Endodermal cell (in vitro differentiated cells): Measurements from ENCODE around the gene LHPP. TPM values are rescaled to one million over a fixed set of nuclear protein-coding genes. Genes with fewer than 3 reads are reported as not detected.

ENCODE experiments used
- DNase-seq: peaks from one replicate; pipeline ENCODE4 v3.0.0-alpha.2; 2017
- H3K27ac ChIP-seq: 2 replicates; pipeline ENCODE4 v1.5.1; 2013; ENCODE audit warnings: mild to moderate bottlenecking, low read depth, low read length, moderate library complexity
- H3K27me3 ChIP-seq: 2 replicates; pipeline ENCODE4 v1.6.1; 2013; ENCODE audit warnings: mild to moderate bottlenecking, low read length, moderate library complexity; ENCODE audit not compliant: insufficient read depth, control insufficient read depth, poor library complexity, severe bottlenecking
- H3K36me3 ChIP-seq: 2 replicates; pipeline ENCODE4 v1.7.0; 2013; ENCODE audit warnings: mild to moderate bottlenecking, low read length, moderate library complexity; ENCODE audit not compliant: control insufficient read depth, insufficient read depth
- H3K4me1 ChIP-seq: one replicate; pipeline ENCODE4 v1.7.0; 2013; ENCODE audit warnings: low read length; ENCODE audit not compliant: control insufficient read depth, insufficient read depth
- H3K4me3 ChIP-seq: 2 replicates; pipeline ENCODE4 v1.5.1; 2013; ENCODE audit warnings: mild to moderate bottlenecking, low read length, moderate library complexity
- H3K9ac ChIP-seq: 2 replicates; pipeline ENCODE4 v1.6.1; 2013; ENCODE audit warnings: mild to moderate bottlenecking, low read length, moderate library complexity; ENCODE audit not compliant: poor library complexity, severe bottlenecking; ENCODE audit errors: extremely low read depth
- H3K9me3 ChIP-seq: 2 replicates; pipeline ENCODE4 v1.6.1; 2013; ENCODE audit warnings: mild to moderate bottlenecking, low read length, moderate library complexity; ENCODE audit not compliant: control insufficient read depth
- H3K27ac Mint-ChIP-seq: 2 replicates; pipeline ENCODE4 v1.8.0; 2020; ENCODE audit warnings: mixed read lengths
- H3K27me3 Mint-ChIP-seq: 2 replicates; pipeline ENCODE4 v1.8.0; 2021; ENCODE audit warnings: mild to moderate bottlenecking, mixed read lengths; ENCODE audit not compliant: insufficient read depth
- H3K36me3 Mint-ChIP-seq: 2 replicates; pipeline ENCODE4 v1.8.0; 2020; ENCODE audit warnings: low read depth, mixed read lengths
- H3K4me1 Mint-ChIP-seq: 2 replicates; pipeline ENCODE4 v1.8.0; 2020; ENCODE audit warnings: mixed read lengths
- H3K4me3 Mint-ChIP-seq: 2 replicates; pipeline ENCODE4 v1.8.0; 2020; ENCODE audit warnings: mild to moderate bottlenecking, moderate library complexity, mixed read lengths
- H3K9me3 Mint-ChIP-seq: 2 replicates; pipeline ENCODE4 v1.8.0; 2020; ENCODE audit warnings: mild to moderate bottlenecking, mixed read lengths
- WGBS, 2 experiments: methylation state at CpG; one replicate each; pipeline versions ENCODE4 v1.1.5 to v1.1.7; 2013; ENCODE audit warnings: missing lambda C conversion rate in 2 of 2, mixed read lengths in 1 of 2; ENCODE audit not compliant: insufficient coverage in 1 of 2, insufficient read length in 1 of 2; 5-methylcytosine and 5-hydroxymethylcytosine counted together
- total RNA-seq, 2 donors: library from RNA; stranded (reverse); fragmentation: NEBNext Ultra II Directional in 1 of 2; extraction: Animal tissue kit (Norgen Biotek cat#: 25700) in 1 of 2; gene quantifications; 2 replicates in 1 of 2; 3 replicates in 1 of 2; pipeline ENCODE4 v1.2.1, GENCODE V29; 2021
- TF ChIP-seq, protein P1 (sequence below): fragments of 200-600 bp; sonication (generic); conservative IDR thresholded peaks from 2 replicates; pipeline ENCODE4 v1.5.0; 2021; ENCODE audit warnings: antibody characterized with exemption, mild to moderate bottlenecking

The LHPP gene
- total RNA-seq, 2 donors from 2014 or later, result 23.3 to 24.8 TPM

DNA sequence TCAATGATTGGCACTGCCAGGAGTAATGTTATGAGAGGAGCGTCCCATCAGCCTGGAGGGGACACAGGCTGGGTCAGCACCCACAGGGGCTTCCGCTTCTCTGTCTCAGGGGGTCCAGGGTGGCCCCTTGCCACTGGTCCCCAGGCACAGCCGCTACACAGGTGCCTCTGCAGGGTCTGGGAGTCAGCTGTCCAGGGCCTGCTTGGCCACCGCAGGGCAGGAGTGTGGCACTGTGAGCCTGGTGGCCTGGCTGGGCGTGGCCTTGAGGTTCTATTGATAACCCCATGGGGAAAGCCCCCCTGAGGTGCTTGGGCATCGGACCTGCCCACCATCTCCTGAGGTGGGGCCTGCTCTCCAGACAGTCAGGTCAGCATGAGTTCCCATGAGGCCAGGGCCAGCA lies 136.6 kb downstream of the LHPP start:
- TF ChIP-seq, protein P1, sequence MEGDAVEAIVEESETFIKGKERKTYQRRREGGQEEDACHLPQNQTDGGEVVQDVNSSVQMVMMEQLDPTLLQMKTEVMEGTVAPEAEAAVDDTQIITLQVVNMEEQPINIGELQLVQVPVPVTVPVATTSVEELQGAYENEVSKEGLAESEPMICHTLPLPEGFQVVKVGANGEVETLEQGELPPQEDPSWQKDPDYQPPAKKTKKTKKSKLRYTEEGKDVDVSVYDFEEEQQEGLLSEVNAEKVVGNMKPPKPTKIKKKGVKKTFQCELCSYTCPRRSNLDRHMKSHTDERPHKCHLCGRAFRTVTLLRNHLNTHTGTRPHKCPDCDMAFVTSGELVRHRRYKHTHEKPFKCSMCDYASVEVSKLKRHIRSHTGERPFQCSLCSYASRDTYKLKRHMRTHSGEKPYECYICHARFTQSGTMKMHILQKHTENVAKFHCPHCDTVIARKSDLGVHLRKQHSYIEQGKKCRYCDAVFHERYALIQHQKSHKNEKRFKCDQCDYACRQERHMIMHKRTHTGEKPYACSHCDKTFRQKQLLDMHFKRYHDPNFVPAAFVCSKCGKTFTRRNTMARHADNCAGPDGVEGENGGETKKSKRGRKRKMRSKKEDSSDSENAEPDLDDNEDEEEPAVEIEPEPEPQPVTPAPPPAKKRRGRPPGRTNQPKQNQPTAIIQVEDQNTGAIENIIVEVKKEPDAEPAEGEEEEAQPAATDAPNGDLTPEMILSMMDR, result no peak
- Histone ChIP-seq H3K4me1 (no peaks in the 10 kb centered on the region), H3K36me3 (no peaks in the 10 kb centered on the region), H3K27me3 (no peaks in the 10 kb centered on the region), H3K9ac (no peak overlapping the region), H3K4me3 (no peak overlapping the region), H3K27ac (no peak overlapping the region), H3K9me3 (no peaks in the 10 kb centered on the region)
- H3K36me3 Mint-ChIP-seq, result no peaks in the 10 kb centered on the region
- no peaks in the 10 kb centered on the region for H3K27me3 Mint-ChIP-seq
- H3K27ac Mint-ChIP-seq, result no peak overlapping the region
- no peak for DNase-seq
- no peak overlapping the region for H3K4me3 Mint-ChIP-seq
- no peaks in the 10 kb centered on the region for H3K9me3 Mint-ChIP-seq
- H3K4me1 Mint-ChIP-seq, result peaks cover 6% of the 10 kb centered on the region
- 86 to 97% methylated on average over 5 to 6 of the region's 6 CpGs for WGBS, 2 experiments

DNA sequence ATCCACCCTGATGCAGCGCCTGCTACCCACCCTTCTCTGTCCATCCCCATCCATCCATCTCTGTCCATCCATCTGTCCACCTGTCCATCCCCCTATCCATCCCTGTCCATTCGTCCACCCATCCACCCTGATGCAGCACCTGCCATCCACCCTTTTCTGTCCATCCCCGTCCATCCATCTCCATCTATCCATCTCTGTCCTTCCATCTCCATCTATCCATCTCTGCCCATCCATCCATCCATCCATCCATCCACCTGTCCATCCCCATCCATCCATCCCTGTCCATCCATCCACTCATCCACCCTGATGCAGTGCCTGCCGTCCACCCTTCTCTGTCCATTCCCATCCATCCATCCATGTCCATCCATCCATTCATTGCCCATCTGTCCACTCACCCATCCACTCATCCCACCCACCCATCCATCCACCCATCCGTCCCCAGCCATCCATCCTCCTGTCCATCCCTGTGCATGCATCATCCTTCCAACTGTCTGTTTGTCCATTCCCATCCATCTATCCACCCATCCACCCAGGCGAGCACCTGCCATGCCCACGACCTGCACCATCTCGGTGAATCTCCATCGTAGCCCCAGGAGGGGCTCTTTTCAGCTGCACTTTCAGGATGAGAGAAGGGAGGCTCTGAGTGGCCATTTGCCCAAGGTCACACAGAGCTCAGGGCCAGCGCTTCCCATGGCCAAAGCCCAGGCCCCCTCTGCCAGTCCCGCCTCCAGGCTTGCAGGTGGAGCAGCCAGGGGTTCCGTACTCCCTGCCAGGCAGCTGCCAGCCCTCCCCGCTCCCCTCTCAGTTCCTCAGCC lies 137.4 kb downstream of the LHPP start:
- Histone ChIP-seq H3K4me1 (no peaks in the 10 kb centered on the region), H3K4me3 (no peak overlapping the region), H3K27me3 (no peaks in the 10 kb centered on the region), H3K27ac (no peak overlapping the region), H3K9ac (no peak overlapping the region), H3K9me3 (no peaks in the 10 kb centered on the region), H3K36me3 (no peaks in the 10 kb centered on the region)
- 90% methylated on average over 8 to 13 of the region's 13 CpGs for WGBS, 2 experiments
- no peaks in the 10 kb centered on the region for H3K9me3 Mint-ChIP-seq
- H3K4me3 Mint-ChIP-seq, result no peak overlapping the region
- no peaks in the 10 kb centered on the region for H3K27me3 Mint-ChIP-seq
- TF ChIP-seq, protein P1, result no peak
- no peak overlapping the region for H3K27ac Mint-ChIP-seq
- DNase-seq, result no peak
- peaks cover 6% of the 10 kb centered on the region for H3K4me1 Mint-ChIP-seq
- no peaks in the 10 kb centered on the region for H3K36me3 Mint-ChIP-seq

DNA sequence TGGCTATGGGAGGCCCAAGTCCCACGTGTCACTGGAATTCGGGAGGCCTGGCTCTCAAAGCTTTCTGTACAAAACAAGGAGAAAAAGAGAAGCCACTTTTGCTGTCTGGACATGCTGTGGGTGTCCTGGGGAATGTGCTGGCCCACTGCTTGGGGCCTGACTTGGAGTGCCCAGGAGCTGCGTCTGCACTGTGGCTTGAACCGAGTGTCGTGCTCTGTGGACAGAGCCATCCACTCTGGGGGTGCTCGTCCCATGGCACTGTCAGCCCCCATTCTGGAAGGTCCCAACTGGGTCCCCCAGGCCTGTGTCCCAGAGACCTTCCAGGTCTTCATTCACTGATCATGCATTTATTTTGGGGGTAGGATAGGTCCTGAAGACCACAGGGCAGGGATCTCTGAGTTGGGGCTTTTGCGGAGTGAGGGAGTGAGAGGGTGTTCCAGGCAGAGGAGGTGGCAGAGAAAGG lies 138.0 kb downstream of the LHPP start:
- H3K9me3 ChIP-seq, result no peaks in the 10 kb centered on the region
- WGBS, 2 experiments, result 90 to 94% methylated on average over 4 to 7 of the region's 7 CpGs
- no peak overlapping the region for H3K4me3 Mint-ChIP-seq
- peaks cover 6% of the 10 kb centered on the region for H3K4me1 Mint-ChIP-seq
- no peaks in the 10 kb centered on the region for H3K36me3 ChIP-seq
- H3K9ac ChIP-seq, result no peak overlapping the region
- no peak overlapping the region for H3K4me3 ChIP-seq
- DNase-seq, result no peak
- no peaks in the 10 kb centered on the region for H3K9me3 Mint-ChIP-seq
- no peak overlapping the region for H3K27ac ChIP-seq
- no peaks in the 10 kb centered on the region for H3K27me3 Mint-ChIP-seq
- H3K4me1 ChIP-seq, result no peaks in the 10 kb centered on the region
- TF ChIP-seq, protein P1, result no peak
- no peak overlapping the region for H3K27ac Mint-ChIP-seq
- H3K27me3 ChIP-seq, result no peaks in the 10 kb centered on the region
- no peaks in the 10 kb centered on the region for H3K36me3 Mint-ChIP-seq
